Sigmoid colon (tissue), 4 donors: ENCODE data around the gene ERGIC1.

ENCODE experiments used
- CTCF ChIP-seq, 4 experiments: fragments of 450-650 bp in 3 of 4; fragments of 200-600 bp in 1 of 4; IDR thresholded peaks; one replicate each; pipeline ENCODE4 v1.5.1; 2016 to 2019; ENCODE audit warnings: antibody characterized with exemption in 4 of 4, mild to moderate bottlenecking in 3 of 4, moderate library complexity in 2 of 4
- EP300 ChIP-seq, 4 donors: sonication (generic); formaldehyde crosslinking; IDR thresholded peaks; one replicate each; pipeline ENCODE4 v1.6.1; 2017; ENCODE audit warnings: antibody characterized with exemption in 4 of 4
- POLR2A ChIP-seq, 2 donors: fragments of 450-650 bp; IDR thresholded peaks; one replicate each; pipeline ENCODE4 v1.6.1; 2016; ENCODE audit warnings: antibody characterized with exemption in 2 of 2, mild to moderate bottlenecking in 2 of 2, moderate library complexity in 2 of 2

DNA sequence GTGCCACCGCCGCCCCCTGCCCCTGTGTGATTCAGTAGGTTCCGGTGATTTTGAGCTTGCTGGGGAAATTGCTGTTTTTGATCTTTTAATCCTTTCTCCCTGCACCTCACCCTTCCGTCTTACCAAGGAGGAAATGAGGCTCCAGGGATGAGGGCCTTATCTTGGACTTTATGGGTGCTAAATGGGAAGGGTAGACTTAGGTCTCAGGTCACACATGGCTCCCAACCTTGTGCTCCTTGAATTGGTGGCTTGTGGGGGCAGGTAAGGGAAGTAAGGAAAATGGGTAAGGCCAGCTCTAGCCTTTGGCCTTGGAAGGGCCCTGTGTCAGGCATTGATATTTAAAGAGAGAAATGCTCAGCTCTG, 1.9 kb downstream of the ERGIC1 start:
- TF ChIP-seq EP300 (IDR thresholded peaks at IDR 0.05) (no peak), CTCF (IDR thresholded peaks at IDR 0.05) (no peak), POLR2A (IDR thresholded peaks at IDR 0.05) (no peak)
